Testis (tissue), 2 donors: ENCODE results near the gene RAET1G.

Source experiments
- POLR2A ChIP-seq: fragments of 450-650 bp; IDR thresholded peaks from one replicate; pipeline ENCODE4 v1.6.1; 2017; ENCODE audit warnings: antibody characterized with exemption, mild to moderate bottlenecking, moderate library complexity
- TF ChIP-seq, protein P1 (sequence below), 3 experiments: fragments of 450-650 bp in 2 of 3; fragments of 200-600 bp in 1 of 3; sonication (generic) in 1 of 3; IDR thresholded peaks; one replicate each; pipeline ENCODE4 v1.5.1; 2016 to 2019; ENCODE audit warnings: antibody characterized with exemption in 3 of 3, mild to moderate bottlenecking in 2 of 3, moderate library complexity in 1 of 3

DNA sequence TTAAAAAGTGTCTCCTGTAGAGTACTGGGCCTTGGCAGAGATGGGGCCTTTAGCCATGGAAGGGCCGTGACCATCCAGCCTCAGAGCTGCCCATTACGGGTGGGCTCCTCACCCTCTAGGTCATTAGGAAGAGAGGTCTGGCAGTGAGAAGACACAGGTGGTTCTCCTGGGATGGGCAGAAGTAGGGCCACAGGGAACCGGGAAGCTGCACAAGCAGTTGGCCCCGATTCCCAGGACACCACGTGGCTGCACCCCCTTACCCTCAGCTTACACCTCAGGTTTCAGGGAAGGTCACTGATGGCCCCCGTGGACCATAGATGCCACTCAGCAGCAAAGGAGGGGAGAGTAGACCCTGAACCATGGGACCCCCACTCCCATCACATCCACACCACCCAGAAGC is 1.6 kb downstream of the RAET1G start:
- TF ChIP-seq, protein P1, sequence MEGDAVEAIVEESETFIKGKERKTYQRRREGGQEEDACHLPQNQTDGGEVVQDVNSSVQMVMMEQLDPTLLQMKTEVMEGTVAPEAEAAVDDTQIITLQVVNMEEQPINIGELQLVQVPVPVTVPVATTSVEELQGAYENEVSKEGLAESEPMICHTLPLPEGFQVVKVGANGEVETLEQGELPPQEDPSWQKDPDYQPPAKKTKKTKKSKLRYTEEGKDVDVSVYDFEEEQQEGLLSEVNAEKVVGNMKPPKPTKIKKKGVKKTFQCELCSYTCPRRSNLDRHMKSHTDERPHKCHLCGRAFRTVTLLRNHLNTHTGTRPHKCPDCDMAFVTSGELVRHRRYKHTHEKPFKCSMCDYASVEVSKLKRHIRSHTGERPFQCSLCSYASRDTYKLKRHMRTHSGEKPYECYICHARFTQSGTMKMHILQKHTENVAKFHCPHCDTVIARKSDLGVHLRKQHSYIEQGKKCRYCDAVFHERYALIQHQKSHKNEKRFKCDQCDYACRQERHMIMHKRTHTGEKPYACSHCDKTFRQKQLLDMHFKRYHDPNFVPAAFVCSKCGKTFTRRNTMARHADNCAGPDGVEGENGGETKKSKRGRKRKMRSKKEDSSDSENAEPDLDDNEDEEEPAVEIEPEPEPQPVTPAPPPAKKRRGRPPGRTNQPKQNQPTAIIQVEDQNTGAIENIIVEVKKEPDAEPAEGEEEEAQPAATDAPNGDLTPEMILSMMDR (IDR thresholded peaks at IDR 0.05), result no peak
- TF ChIP-seq POLR2A, result no peak
